Ramos (cell line): ENCODE results near the gene RNF213.
"Not testable (repeated sequence)": the region's sequence is repeated elsewhere in the genome, so short reads cannot be mapped to it uniquely, and the experiment has no call there.

Experiments
- in situ Hi-C: fragments of 300-500 bp; cut with MboI; formaldehyde crosslinking; loops from one replicate; pipeline ENCODE4 v1.14.3; 2022; ENCODE audit warnings: low sequenced_read_pairs; ENCODE audit not compliant: unreplicated experiment

Gene RNF213

DNA sequence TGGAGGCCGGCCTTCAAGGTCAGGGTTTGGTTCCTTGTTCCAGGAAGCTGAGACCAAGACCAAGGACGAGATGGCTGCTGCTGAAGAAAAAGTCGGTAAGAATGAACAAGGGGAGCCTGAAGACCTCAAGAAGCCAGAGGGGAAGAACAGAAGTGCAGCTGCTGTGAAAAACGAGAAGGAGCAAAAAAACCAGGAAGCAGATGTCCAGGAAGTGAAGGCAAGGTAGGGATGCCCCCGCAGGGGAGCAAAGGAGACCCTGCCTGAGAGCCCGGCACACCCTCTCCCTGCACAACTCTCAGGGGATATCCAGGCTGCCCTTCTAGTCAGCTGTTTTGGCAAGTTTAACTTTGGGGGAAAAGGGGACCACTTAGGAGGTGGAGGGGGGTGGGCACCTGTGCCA, 29.0 kb downstream of the RNF213 start:
- in situ Hi-C loops, result no loop called here

- in situ Hi-C loops, result no loop called here
These were observed 29.5 kb downstream of the RNF213 start for GRCh38 chr17:80290156-80290555.

DNA sequence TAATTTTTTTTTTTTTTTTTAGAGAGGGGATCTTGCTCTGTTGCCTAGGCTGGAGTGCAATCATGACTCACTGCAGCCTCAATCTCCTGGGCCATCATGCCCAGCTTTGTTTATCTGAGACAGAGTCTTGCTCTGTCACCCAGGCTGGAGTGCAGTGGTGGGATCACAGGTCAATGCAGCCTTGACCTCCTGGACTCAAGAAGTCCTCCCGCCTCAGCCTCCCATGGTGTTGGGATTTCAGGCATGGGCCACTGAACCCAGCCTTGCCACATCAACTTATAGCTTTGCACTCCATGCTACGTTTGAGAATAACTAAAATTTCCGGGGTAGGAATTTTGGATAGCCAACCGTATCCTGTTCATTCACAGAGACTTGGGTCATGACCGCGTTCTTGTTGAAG, 30.6 kb downstream of the RNF213 start:
- in situ Hi-C loops, result no loop called here

DNA sequence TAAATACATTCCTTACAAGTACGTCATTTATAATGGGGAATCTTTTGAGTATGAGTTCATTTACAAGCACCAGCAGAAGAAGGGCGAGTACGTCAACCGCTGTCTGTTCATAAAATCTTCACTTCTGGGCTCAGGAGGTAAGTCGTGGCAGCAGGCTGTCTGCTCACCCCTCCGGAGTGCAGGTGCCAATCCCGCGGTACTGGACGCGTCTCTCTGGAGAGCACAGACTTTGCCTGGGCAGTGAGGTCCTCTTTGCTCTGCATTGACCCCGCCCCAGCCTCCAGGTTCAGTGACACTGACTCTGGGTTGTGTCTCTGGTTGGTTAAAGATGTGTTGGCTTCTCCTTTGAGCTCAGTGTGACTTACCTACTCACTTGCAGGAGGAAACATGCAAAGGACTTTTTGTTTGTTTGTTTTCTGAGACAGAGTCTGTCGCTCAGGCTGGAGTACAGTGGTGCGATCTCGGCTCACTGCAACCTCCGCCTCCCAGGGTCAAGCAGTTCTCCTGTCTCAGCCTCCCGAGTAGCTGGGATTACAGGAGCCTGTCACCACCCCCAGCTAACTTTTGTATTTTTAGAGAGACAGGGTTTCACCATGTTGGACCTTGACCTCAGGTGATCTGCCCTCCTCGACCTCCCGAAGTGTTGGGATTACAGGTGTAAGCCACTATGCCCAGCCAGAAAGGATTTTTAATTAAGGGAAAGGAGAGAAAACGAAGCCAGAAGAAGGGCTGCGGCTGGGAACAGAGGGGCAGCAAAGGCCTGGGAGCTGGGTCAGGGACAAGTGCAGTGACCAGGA, 31.2 kb downstream of the RNF213 start:
- in situ Hi-C loops, result no loop called here

GRCh38 chr17:80292521-80292971, 31.9 kb downstream of the RNF213 start:
- in situ Hi-C loops, result no loop called here

DNA sequence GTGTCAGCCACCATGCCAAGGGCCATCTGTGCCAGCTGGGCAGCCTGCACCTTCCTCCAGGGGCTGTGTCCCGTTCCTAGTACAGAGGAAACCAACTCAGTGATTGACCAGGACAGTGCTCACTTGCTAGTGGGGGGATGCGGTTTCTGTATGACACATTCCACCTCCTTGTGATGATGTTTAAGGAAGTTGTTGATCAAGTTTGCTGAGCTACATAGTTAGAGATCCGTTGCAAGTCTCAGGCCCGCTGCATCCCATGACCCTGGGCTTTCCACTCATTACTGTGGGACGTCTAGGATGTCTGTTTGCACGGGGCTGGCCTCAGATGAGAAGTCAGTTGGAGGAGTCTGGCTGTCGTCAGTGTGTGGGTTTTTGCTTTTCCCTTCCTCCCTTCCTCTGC, 33.6 kb downstream of the RNF213 start:
- in situ Hi-C loops, result no loop called here

DNA sequence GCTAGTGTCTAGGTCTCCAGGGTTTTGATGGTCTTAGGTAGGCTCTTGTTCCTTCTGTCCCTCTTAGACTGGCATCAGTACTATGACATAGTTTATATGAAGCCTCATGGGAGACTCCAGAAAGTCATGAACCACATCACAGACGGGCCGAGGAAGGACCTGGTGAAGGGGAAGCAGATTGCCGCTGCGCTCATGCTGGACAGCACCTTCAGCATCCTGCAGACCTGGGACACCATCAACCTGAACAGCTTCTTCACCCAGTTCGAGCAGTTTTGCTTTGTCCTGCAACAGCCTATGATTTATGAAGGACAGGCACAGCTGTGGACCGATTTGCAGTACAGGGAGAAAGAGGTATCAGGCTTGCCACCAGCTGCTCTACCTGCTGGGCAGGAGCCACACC, 34.0 kb downstream of the RNF213 start:
- in situ Hi-C loops, result no loop called here

- in situ Hi-C loops, result no loop called here
These were observed 34.5 kb downstream of the RNF213 start for GRCh38 chr17:80295146-80295545.

- in situ Hi-C loops, result no loop called here
These were observed 34.9 kb downstream of the RNF213 start for GRCh38 chr17:80295559-80295958.

GRCh38 chr17:80296221-80296620, 35.6 kb downstream of the RNF213 start:
- in situ Hi-C loops, result no loop called here

- in situ Hi-C loops, result no loop called here
These were observed 37.4 kb downstream of the RNF213 start for GRCh38 chr17:80297996-80298560.

DNA sequence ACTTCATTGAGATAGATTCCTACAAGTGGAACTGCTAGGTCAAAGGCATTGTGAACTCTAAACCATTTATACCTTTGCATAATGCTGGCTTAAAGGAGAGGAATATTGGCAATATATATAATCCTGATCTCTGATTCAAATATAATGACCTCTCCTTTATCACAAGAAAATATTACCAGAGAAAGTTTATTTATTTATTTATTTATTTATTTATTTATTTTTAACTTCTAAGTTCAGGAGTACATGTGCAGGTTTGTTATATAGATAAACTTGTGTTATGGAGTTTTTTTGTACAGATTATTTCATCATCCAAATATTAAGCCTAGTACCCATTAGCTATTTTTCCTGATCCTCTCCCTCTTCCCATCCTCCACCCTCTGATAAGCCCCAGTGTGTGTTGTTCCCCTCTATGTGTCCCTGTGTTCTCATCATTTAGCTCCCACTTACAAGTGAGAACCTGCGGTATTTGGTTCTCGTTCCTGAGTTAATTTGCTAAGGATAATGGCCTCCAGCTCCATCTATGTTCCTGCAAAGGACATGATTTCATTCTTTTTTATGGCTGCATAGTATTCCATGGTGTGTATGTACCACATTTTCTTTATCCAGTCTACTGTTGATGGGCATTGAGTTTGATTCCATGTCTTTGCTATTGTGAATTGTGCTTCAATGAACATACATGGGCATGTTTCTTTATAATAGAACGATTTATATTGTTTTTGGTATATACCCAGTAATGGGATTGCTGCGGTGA, 38.9 kb downstream of the RNF213 start:
- in situ Hi-C loops, result not testable (repeated sequence)

GRCh38 chr17:80300756-80301155, 40.1 kb downstream of the RNF213 start:
- in situ Hi-C loops, result not testable (repeated sequence)

DNA sequence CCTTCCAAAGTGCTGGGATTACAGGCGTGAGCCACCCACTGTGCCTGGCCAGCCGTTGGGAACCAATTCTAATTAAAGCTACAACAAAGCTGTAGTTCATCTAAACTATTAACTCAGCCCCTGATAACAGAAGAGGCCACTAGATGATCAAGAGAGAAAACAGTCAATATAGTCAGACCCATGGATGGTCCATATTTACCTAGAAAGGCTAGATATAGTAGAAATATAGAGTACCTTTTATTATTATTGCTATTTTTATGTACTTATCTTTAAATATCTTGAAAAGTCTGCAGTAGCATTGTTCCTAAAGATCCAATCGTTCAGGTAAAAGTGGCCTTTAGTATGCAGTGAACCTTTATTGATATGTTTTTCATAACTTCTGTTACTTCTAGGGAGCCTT, 43.2 kb downstream of the RNF213 start:
- in situ Hi-C loops, result no loop called here

GRCh38 chr17:80307994-80308691, 47.5 kb downstream of the RNF213 start:
- in situ Hi-C loops, result no loop called here

DNA sequence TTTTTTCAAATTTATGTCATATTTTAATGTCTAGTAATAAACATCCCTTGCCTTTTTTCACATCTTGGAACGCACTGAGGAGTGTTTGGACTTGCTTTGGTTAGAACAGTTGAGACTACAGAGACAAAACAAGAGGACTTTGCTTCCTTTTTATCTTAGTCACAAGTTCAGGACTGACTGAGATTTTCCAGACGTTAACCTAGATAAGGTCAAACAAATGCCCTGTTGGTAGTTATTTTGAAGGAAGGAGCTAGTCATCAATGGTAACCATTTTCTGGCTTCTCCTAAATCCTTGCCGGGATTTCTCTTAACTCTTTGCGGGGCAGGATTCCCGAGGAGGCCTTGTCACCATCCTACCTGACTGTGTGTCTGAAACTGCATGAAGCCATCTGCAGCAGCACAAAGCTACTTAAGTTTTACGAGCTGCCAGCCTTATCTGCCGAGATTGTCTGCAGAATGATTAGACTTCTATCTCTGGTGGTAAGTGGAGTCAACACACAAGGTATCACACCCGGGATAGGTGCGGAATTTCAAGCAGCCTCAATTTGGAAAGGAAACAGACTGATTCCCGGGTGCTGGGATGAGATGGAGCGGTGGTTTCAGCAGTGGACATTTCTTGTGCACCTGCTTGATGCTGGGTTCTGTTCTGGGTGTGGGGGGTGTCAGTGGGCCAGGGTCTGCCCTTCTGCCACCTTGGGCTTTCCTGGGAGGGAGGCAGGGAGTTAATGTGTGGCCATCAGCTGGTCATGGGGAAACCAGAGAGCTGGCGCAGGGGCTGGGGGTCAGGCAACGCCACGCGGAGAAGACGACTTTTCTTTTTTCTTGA, 48.3 kb downstream of the RNF213 start:
- in situ Hi-C loops, result no loop called here

DNA sequence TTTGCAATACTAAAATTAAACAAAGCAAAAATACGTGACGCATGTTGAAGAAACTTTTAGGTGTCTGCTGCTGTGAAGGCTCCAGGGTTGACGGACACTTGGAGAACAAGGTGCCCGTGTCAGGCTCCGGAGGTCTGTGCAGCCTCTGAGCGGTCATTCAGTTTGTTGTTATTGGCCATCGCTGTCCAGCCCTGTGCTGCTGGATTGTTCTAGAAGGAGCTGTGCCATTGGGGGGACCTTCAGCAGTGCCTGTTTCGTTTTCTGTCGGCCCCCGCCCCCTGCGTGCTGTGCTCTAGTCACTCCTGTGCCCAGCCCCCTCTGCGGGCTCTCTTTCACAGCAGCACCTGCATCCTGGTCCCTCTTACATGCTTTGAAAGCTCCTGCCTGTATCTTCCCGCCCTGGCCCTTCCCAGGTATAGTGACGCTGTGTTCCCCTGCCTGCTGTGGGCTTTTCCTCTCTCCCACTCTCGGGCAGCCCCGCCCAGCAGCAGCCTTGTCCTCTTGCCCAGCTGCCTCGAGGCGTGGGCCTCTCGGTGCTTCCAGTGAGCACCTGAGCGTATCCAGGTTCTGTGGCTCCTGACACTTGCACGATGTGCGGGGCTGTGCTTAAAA, 50.7 kb downstream of the RNF213 start:
- in situ Hi-C loops, result no loop called here

DNA sequence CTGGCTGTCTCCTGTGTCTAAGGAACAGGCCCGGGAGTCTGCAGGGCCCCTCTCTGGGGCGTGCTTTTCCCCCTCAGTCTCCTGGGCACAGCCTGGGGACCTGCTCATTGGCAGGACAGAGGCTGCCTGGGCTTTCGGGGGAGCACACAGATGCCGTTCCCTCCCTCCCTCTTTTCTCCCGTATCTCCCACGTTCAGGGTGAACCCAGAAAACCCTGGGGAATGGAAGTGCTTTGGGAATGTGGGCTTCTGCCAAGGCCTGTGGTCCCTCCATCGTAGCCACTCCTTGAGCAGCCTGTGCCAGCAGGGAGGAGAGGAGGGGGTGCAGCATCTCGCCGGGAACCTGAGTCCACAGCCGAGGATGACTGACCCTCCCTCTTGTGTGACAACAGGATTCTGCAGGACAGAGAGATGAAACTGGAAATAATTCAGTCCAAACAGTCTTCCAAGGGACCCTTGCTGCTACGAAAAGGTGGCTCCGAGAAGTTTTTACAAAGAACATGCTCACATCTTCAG, 52.0 kb downstream of the RNF213 start:
- in situ Hi-C loops, result no loop called here

- in situ Hi-C loops, result no loop called here
These were observed 52.6 kb downstream of the RNF213 start for GRCh38 chr17:80313160-80313829.
